ENCODE measurements around the gene PRSS35.
"Not testable (repeated sequence)": the region's sequence is repeated elsewhere in the genome, so short reads cannot be mapped to it uniquely, and the experiment has no call there.

PRSS35 gene

GRCh38 chr6:83536034-83536646 lies 23.8 kb downstream of the PRSS35 start:
- no peaks in the 10 kb centered on the region for H3K9me3 ChIP-seq (ENCODE audit: severe bottlenecking)
- no peaks in the 10 kb centered on the region for H3K4me1 ChIP-seq (ENCODE audit: insufficient read depth, poor library complexity, severe bottlenecking)
- H3K27ac ChIP-seq (ENCODE audit: poor library complexity, severe bottlenecking), result no peak overlapping the region
- DNase-seq (ENCODE audit: low spot score) (no peak), ATAC-seq (ENCODE audit: low read depth) (peak; percentile 41; the same call in 1 of the 3 replicates)
- no peaks in the 10 kb centered on the region for H3K36me3 ChIP-seq (ENCODE audit: low read depth)
- no peak overlapping the region for H3K4me3 ChIP-seq (ENCODE audit: severe bottlenecking)
- peak; percentile 68 for TF ChIP-seq CTCF (IDR thresholded peaks at IDR 0.05; ENCODE audit: poor library complexity, severe bottlenecking)
- no peaks in the 10 kb centered on the region for H3K27me3 ChIP-seq (ENCODE audit: insufficient read depth, poor library complexity, severe bottlenecking)

GRCh38 chr6:83536647-83537589 lies 24.6 kb downstream of the PRSS35 start:
- DNase-seq (ENCODE audit: low spot score), result no peak
- Histone ChIP-seq H3K4me3 (ENCODE audit: severe bottlenecking) (no peak overlapping the region), H3K4me1 (ENCODE audit: insufficient read depth, poor library complexity, severe bottlenecking) (no peaks in the 10 kb centered on the region), H3K36me3 (ENCODE audit: low read depth) (no peaks in the 10 kb centered on the region), H3K27me3 (ENCODE audit: insufficient read depth, poor library complexity, severe bottlenecking) (no peaks in the 10 kb centered on the region), H3K27ac (ENCODE audit: poor library complexity, severe bottlenecking) (no peak overlapping the region), H3K9me3 (ENCODE audit: severe bottlenecking) (no peaks in the 10 kb centered on the region)
- ATAC-seq (ENCODE audit: low read depth), result no peak
- TF ChIP-seq CTCF (IDR thresholded peaks at IDR 0.05; ENCODE audit: poor library complexity, severe bottlenecking), result no peak

GRCh38 chr6:83539678-83540077 lies 27.3 kb downstream of the PRSS35 start:
- H3K9me3 ChIP-seq (ENCODE audit: severe bottlenecking), result no peaks in the 10 kb centered on the region
- TF ChIP-seq CTCF (IDR thresholded peaks at IDR 0.05; ENCODE audit: poor library complexity, severe bottlenecking), result no peak
- H3K27ac ChIP-seq (ENCODE audit: poor library complexity, severe bottlenecking), result no peak overlapping the region
- no peaks in the 10 kb centered on the region for H3K36me3 ChIP-seq (ENCODE audit: low read depth)
- ATAC-seq (ENCODE audit: low read depth) (no peak), DNase-seq (ENCODE audit: low spot score) (no peak)
- no peaks in the 10 kb centered on the region for H3K4me1 ChIP-seq (ENCODE audit: insufficient read depth, poor library complexity, severe bottlenecking)
- no peaks in the 10 kb centered on the region for H3K27me3 ChIP-seq (ENCODE audit: insufficient read depth, poor library complexity, severe bottlenecking)
- H3K4me3 ChIP-seq (ENCODE audit: severe bottlenecking), result no peak overlapping the region

GRCh38 chr6:83546636-83547035 lies 34.3 kb downstream of the PRSS35 start:
- DNase-seq (ENCODE audit: low spot score), result no peak
- H3K4me1 ChIP-seq (ENCODE audit: insufficient read depth, poor library complexity, severe bottlenecking), result no peaks in the 10 kb centered on the region
- H3K9me3 ChIP-seq (ENCODE audit: severe bottlenecking), result no peaks in the 10 kb centered on the region
- no peaks in the 10 kb centered on the region for H3K36me3 ChIP-seq (ENCODE audit: low read depth)
- TF ChIP-seq CTCF (IDR thresholded peaks at IDR 0.05; ENCODE audit: poor library complexity, severe bottlenecking), result no peak
- no peak overlapping the region for H3K4me3 ChIP-seq (ENCODE audit: severe bottlenecking)
- no peaks in the 10 kb centered on the region for H3K27me3 ChIP-seq (ENCODE audit: insufficient read depth, poor library complexity, severe bottlenecking)
- no peak overlapping the region for H3K27ac ChIP-seq (ENCODE audit: poor library complexity, severe bottlenecking)
- no peak for ATAC-seq (ENCODE audit: low read depth)

GRCh38 chr6:83550482-83550881 lies 38.1 kb downstream of the PRSS35 start:
- H3K4me1 ChIP-seq (ENCODE audit: insufficient read depth, poor library complexity, severe bottlenecking); DNase-seq (ENCODE audit: low spot score); H3K4me3 ChIP-seq (ENCODE audit: severe bottlenecking); H3K9me3 ChIP-seq (ENCODE audit: severe bottlenecking); H3K27ac ChIP-seq (ENCODE audit: poor library complexity, severe bottlenecking); H3K36me3 ChIP-seq (ENCODE audit: low read depth); ATAC-seq (ENCODE audit: low read depth): not testable (repeated sequence)
- peaks cover 16% of the 10 kb centered on the region for H3K27me3 ChIP-seq (ENCODE audit: insufficient read depth, poor library complexity, severe bottlenecking)

- not testable (repeated sequence) for DNase-seq (ENCODE audit: low spot score); H3K9me3 ChIP-seq (ENCODE audit: severe bottlenecking); ATAC-seq (ENCODE audit: low read depth); H3K4me3 ChIP-seq (ENCODE audit: severe bottlenecking); H3K4me1 ChIP-seq (ENCODE audit: insufficient read depth, poor library complexity, severe bottlenecking); H3K36me3 ChIP-seq (ENCODE audit: low read depth); H3K27ac ChIP-seq (ENCODE audit: poor library complexity, severe bottlenecking)
- H3K27me3 ChIP-seq (ENCODE audit: insufficient read depth, poor library complexity, severe bottlenecking), result peaks cover 19% of the 10 kb centered on the region
Measured at GRCh38 chr6:83551748-83552147, 39.4 kb downstream of the PRSS35 start.
